ENCODE measurements around the gene PKM. TPM values are rescaled to one million over a fixed set of nuclear protein-coding genes. Genes with fewer than 3 reads are reported as not detected.

PKM gene
- total RNA-seq, 3 donors from 2014 or later = 328 to 450 (median 372) TPM

- H3K9me3 ChIP-seq = no peaks in the 10 kb centered on the region
- ATAC-seq (peak; percentile 83), DNase-seq (peak; percentile 85 to 89 (median 87))
- peak overlapping the region; percentile 10 for H3K4me3 ChIP-seq
- intact Hi-C loops (cut with DNase I, micrococcal nuclease) = no loop called here
- TF ChIP-seq, protein P1, sequence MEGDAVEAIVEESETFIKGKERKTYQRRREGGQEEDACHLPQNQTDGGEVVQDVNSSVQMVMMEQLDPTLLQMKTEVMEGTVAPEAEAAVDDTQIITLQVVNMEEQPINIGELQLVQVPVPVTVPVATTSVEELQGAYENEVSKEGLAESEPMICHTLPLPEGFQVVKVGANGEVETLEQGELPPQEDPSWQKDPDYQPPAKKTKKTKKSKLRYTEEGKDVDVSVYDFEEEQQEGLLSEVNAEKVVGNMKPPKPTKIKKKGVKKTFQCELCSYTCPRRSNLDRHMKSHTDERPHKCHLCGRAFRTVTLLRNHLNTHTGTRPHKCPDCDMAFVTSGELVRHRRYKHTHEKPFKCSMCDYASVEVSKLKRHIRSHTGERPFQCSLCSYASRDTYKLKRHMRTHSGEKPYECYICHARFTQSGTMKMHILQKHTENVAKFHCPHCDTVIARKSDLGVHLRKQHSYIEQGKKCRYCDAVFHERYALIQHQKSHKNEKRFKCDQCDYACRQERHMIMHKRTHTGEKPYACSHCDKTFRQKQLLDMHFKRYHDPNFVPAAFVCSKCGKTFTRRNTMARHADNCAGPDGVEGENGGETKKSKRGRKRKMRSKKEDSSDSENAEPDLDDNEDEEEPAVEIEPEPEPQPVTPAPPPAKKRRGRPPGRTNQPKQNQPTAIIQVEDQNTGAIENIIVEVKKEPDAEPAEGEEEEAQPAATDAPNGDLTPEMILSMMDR (IDR thresholded peaks at IDR 0.05) = no peak
- H3K4me1 ChIP-seq (ENCODE audit: low read depth) = peaks cover 20% of the 10 kb centered on the region
- H3K36me3 ChIP-seq (ENCODE audit: low read depth) = no peaks in the 10 kb centered on the region
These were observed 75.9 kb downstream of the PKM start for GRCh38 chr15:72155003-72155621.

DNA sequence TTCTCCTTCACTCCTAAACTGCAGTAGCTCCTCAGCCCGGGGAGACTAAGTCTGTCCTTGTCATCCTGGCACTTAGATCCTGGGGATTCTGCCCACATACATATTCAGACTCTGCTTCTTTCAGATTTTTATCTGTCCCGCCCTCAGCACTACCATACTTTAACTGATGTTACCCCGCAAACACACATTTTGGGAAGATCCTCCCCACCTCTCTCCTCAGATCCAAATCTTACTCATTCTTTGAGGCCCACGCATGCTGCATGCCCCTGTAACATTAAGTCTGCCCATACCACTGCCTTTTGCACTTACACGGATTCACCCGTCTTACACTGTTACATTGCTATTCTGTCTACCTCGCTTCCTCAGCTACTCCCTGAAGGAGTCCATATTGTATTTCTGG lies 76.7 kb downstream of the PKM start:
- intact Hi-C loops (cut with DNase I, micrococcal nuclease) = no loop called here
- TF ChIP-seq, protein P1 (IDR thresholded peaks at IDR 0.05) = no peak
- peaks cover 20% of the 10 kb centered on the region for H3K4me1 ChIP-seq (ENCODE audit: low read depth)
- H3K4me3 ChIP-seq = no peak overlapping the region
- ATAC-seq (no peak), DNase-seq (no peak)
- H3K9me3 ChIP-seq = no peaks in the 10 kb centered on the region
- no peaks in the 10 kb centered on the region for H3K36me3 ChIP-seq (ENCODE audit: low read depth)

DNA sequence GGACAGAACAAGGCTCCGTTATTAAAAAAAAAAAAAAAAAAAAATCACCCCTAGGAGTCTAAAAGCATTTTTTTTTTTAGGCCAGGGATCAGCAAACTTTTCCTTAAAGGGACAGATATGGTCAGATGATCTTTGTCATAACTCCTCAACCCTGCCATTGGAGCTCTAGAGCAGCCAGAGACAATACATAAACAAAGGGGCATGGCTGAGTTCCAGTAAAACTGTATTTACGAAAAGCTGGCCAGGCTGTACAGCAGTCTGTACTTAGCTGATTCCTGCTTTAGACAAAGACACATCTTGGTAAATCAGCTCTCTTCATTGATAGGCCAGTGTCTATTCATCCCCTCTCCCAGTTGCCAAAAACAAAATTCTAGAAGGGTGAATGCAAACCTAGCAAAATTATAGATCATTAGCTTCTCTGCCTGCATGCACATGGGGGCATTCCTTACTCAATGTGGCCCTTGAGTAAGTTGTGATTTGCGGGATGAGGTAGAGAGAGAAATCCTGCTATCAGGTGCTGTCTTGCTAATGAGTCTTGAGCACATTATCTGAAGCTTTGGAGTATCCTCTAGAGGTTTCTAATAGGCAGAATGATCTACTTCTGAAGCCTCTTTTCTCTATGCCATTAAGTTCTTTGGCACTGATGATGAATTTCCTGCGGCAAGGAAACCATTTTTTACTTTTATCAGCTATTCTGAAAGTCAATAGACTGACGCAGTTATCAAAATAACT lies 77.6 kb downstream of the PKM start:
- Histone ChIP-seq H3K4me1 (ENCODE audit: low read depth) (peaks cover 20% of the 10 kb centered on the region), H3K36me3 (ENCODE audit: low read depth) (no peaks in the 10 kb centered on the region), H3K9me3 (no peaks in the 10 kb centered on the region), H3K4me3 (no peak overlapping the region)
- ATAC-seq = no peak
- intact Hi-C loops (cut with DNase I, micrococcal nuclease) = no loop called here
- TF ChIP-seq, protein P1 (IDR thresholded peaks at IDR 0.05) = no peak
- DNase-seq = no peak

Other genes starting within 250 kb of the PKM start
- 10 to 100 TPM; 40.0 to 79.3 (median 41.8) TPM for gene MYO9A, start 113.0 kb downstream of the PKM start, total RNA-seq
- 1 to 10 TPM; 2.6 to 3.0 (median 2.9) TPM for gene SENP8, start 112.8 kb downstream of the PKM start, total RNA-seq
- gene GRAMD2A, start 33.4 kb downstream of the PKM start, total RNA-seq = 1 to 10 TPM in 2 of 3 donors, under 1 TPM in 1; 0.98 to 8.0 (median 2.5) TPM
- gene PARP6, start 41.4 kb upstream of the PKM start, total RNA-seq = 10 to 100 TPM; 32.9 to 89.3 (median 61.4) TPM
- gene CELF6, start 89.0 kb upstream of the PKM start, total RNA-seq = 1 to 10 TPM in 2 of 3 donors, under 1 TPM in 1; 0.67 to 3.8 (median 3.0) TPM
- 100 to 1,000 TPM in 1 of 3 donors, 10 to 100 TPM in 2; 81.0 to 105 (median 96.5) TPM for gene HEXA, start 144.8 kb upstream of the PKM start, total RNA-seq
- not detected for gene TMEM202, start 167.1 kb upstream of the PKM start, total RNA-seq
- 100 to 1,000 TPM; 109 to 205 (median 118) TPM for gene ARIH1, start 243.1 kb upstream of the PKM start, total RNA-seq

Measured in mucosa of descending colon (tissue), 3 donors.